ENCODE data around the gene MEP1A.

Gene MEP1A

DNA sequence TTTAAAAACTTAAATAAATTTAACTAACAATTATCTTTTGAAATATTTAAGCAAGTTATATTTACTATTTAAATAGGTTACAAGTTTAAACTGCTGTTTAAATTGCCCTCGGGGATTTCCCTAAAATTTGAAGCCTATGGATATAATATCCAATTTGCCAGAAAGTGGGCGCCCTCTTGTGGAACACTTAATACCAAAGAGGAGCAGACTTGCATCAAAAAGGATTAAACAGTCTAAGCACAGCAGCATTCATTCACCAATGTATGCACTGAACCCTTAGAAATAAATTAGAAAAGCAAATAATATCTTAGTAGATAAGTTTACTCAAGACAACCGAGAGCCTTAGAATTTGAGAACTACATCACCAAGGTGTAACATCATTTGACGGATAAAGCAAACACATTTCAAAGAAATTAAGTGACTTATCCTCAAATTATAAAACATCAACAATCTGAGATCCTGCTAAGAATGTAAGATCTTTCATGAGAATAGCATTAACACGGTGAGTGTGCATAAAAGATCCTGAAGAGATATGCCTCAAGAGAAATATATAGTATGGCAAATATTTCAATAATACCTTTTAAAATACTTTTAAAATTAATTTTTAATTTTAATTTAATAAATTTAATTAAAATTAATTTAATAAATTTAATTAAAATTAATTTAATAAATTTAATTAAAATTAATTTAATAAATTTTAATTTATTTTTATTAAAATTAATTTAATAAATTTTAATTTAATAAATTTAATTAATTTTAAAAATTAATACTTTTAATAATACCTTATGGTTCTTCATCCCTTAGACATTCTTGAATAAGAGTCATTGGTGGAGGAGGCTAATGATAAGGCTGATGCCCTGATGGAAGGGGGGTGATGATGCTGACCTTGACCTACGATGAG, 11.5 kb upstream of the MEP1A start:
- TF ChIP-seq, protein P1, sequence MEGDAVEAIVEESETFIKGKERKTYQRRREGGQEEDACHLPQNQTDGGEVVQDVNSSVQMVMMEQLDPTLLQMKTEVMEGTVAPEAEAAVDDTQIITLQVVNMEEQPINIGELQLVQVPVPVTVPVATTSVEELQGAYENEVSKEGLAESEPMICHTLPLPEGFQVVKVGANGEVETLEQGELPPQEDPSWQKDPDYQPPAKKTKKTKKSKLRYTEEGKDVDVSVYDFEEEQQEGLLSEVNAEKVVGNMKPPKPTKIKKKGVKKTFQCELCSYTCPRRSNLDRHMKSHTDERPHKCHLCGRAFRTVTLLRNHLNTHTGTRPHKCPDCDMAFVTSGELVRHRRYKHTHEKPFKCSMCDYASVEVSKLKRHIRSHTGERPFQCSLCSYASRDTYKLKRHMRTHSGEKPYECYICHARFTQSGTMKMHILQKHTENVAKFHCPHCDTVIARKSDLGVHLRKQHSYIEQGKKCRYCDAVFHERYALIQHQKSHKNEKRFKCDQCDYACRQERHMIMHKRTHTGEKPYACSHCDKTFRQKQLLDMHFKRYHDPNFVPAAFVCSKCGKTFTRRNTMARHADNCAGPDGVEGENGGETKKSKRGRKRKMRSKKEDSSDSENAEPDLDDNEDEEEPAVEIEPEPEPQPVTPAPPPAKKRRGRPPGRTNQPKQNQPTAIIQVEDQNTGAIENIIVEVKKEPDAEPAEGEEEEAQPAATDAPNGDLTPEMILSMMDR (IDR thresholded peaks at IDR 0.05; ENCODE audit: insufficient read depth, low read length), result peak; percentile 35
- no peak for TF ChIP-seq POLR2AphosphoS5 (IDR thresholded peaks at IDR 0.05; ENCODE audit: low read depth)
- no peaks in the 10 kb centered on the region for H3K27me3 ChIP-seq (ENCODE audit: insufficient read depth, poor library complexity, severe bottlenecking)
- peak; percentile 42 to 65 for DNase-seq (ENCODE audit: low read depth in 1 of 2, low spot score in 1 of 2)
- no peak overlapping the region for H3K4me3 ChIP-seq (replicated peaks; ENCODE audit: insufficient read depth, low read length)
- no peak overlapping the region for H3K27ac ChIP-seq (replicated peaks)

DNA sequence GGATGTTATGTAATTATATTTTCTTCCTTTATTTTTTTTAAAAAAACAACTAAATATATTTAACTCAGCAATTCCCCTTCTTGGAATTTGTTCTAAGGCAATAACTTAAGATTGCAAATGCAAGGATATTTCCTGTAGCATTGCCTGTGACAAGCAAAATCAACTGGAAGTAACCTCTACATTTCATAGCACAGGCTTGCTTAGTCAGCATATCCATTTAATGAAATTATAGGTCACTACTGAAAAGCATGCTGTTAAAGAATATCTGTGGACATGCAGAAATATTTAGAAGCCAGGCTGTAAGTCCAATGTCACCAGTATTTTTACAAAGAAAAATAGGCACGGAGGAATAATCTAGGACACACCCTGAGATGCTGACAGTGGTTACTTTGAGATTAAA, 8.7 kb upstream of the MEP1A start:
- H3K27me3 ChIP-seq (ENCODE audit: insufficient read depth, poor library complexity, severe bottlenecking), result no peaks in the 10 kb centered on the region
- no peak for DNase-seq (ENCODE audit: low read depth in 1 of 2, low spot score in 1 of 2)
- H3K27ac ChIP-seq (replicated peaks), result no peak overlapping the region
- H3K4me3 ChIP-seq (replicated peaks; ENCODE audit: insufficient read depth, low read length), result no peak overlapping the region
- TF ChIP-seq, protein P2, sequence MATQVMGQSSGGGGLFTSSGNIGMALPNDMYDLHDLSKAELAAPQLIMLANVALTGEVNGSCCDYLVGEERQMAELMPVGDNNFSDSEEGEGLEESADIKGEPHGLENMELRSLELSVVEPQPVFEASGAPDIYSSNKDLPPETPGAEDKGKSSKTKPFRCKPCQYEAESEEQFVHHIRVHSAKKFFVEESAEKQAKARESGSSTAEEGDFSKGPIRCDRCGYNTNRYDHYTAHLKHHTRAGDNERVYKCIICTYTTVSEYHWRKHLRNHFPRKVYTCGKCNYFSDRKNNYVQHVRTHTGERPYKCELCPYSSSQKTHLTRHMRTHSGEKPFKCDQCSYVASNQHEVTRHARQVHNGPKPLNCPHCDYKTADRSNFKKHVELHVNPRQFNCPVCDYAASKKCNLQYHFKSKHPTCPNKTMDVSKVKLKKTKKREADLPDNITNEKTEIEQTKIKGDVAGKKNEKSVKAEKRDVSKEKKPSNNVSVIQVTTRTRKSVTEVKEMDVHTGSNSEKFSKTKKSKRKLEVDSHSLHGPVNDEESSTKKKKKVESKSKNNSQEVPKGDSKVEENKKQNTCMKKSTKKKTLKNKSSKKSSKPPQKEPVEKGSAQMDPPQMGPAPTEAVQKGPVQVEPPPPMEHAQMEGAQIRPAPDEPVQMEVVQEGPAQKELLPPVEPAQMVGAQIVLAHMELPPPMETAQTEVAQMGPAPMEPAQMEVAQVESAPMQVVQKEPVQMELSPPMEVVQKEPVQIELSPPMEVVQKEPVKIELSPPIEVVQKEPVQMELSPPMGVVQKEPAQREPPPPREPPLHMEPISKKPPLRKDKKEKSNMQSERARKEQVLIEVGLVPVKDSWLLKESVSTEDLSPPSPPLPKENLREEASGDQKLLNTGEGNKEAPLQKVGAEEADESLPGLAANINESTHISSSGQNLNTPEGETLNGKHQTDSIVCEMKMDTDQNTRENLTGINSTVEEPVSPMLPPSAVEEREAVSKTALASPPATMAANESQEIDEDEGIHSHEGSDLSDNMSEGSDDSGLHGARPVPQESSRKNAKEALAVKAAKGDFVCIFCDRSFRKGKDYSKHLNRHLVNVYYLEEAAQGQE (IDR thresholded peaks at IDR 0.05; ENCODE audit: insufficient replicate concordance, low read depth), result no peak
- no peak for TF ChIP-seq GABPA (IDR thresholded peaks at IDR 0.05; ENCODE audit: low read depth)
- TF ChIP-seq, protein P1 (IDR thresholded peaks at IDR 0.05; ENCODE audit: insufficient read depth, low read length), result no peak
- no peak for TF ChIP-seq POLR2AphosphoS5 (IDR thresholded peaks at IDR 0.05; ENCODE audit: low read depth)
- no peak for TF ChIP-seq SPI1 (IDR thresholded peaks at IDR 0.05; ENCODE audit: borderline replicate concordance, low read depth)

DNA sequence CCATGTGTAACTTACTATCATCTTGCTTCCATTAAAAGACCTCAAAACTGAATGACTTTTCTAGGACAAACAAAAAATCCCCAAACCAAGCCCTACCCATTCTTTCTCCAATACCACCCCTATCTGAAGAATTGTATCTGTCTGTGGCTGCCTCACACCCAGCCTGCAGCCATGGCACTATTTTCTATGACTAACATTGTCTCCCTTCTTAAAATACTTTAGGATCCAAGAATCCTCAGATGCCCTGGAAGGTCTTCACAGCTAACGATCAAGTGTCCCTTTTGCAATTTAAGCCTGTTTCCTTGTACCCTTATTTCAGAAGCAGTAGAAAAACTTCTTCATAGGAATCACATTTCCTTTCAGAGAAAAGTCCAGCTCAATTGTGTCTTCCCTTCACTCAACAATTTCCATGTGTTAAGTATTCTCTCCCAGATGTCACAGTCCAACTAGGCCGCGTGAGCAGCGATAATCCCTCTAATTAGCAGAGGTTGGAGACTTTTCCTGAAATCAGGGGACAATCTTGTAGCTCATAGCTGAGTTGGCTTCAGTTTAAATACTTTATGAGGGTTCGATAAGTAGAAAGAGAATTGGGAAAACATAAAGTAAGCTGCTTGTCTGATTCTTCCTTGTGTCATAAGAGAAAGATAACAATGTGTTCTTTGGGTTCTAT, 5.2 kb upstream of the MEP1A start:
- Histone ChIP-seq H3K27ac (replicated peaks) (no peak overlapping the region), H3K4me3 (replicated peaks; ENCODE audit: insufficient read depth, low read length) (no peak overlapping the region), H3K27me3 (ENCODE audit: insufficient read depth, poor library complexity, severe bottlenecking) (no peaks in the 10 kb centered on the region)
- TF ChIP-seq, protein P2 (IDR thresholded peaks at IDR 0.05; ENCODE audit: insufficient replicate concordance, low read depth), result no peak
- TF ChIP-seq POLR2AphosphoS5 (IDR thresholded peaks at IDR 0.05; ENCODE audit: low read depth) (no peak), GABPA (IDR thresholded peaks at IDR 0.05; ENCODE audit: low read depth) (no peak), SPI1 (IDR thresholded peaks at IDR 0.05; ENCODE audit: borderline replicate concordance, low read depth) (no peak)
- TF ChIP-seq, protein P1 (IDR thresholded peaks at IDR 0.05; ENCODE audit: insufficient read depth, low read length), result no peak
- DNase-seq (ENCODE audit: low read depth in 1 of 2, low spot score in 1 of 2), result no peak

Measured in HL-60 (cell line).